K562 (cell line): ENCODE measurements around the gene ZNF816. TPM values are rescaled to one million over a fixed set of nuclear protein-coding genes. Genes with fewer than 3 reads are reported as not detected.

Experiments used
- ATAC-seq: fragments of 200-7000 bp; cut with Tn5 transposase; 3 replicates; pipeline ENCODE4 v1.9.1; 2020; ENCODE audit warnings: moderate library complexity
- BruUV-seq: library from RNA; stranded (reverse); fragments of 400-500 nt; replicated peaks from 2 replicates; lab custom pipeline; 2021; lab: Mats Ljungman, UMichigan
- CTCF ChIA-PET: fragments of 300-600 bp; formaldehyde crosslinking; extraction: SDS; loops from one replicate; lab custom pipeline; 2021; ENCODE audit warnings: low intra/inter-chr PET ratio; lab: Yijun Ruan, JAX
- POLR2A ChIA-PET: fragments of 300-600, 350-650 bp; sonication (Branson Sonifier 250); formaldehyde crosslinking; extraction: SDS; loops from one replicate; lab custom pipeline; 2021; ENCODE audit warnings: antibody characterized with exemption, inconsistent platforms; lab: Yijun Ruan, JAX
- DNase-seq, 4 experiments: peaks; one replicate each; pipeline versions ENCODE4 v3.0.0 to v3.0.0-alpha.2; 2011 to 2018; ENCODE audit warnings: low spot score in 3 of 4, mixed read lengths in 3 of 4; ENCODE audit errors: extremely low read depth in 1 of 4
- FAIRE-seq: peaks from 2 replicates; lab custom pipeline; 2011; peaks lifted over from hg19 to GRCh38; lab: Jason Lieb, UNC
- H2AFZ ChIP-seq: 2 replicates; pipeline ENCODE4 v1.6.0; 2011; ENCODE audit warnings: low read depth, low read length, control low read depth, inconsistent platforms
- H3K27ac ChIP-seq: fragments of 200-600 bp; 3 replicates; pipeline ENCODE4 v1.8.0; 2011; ENCODE audit warnings: low read depth, mild to moderate bottlenecking, control low read depth, inconsistent platforms, low read length, moderate library complexity, mixed read lengths; ENCODE audit errors: extremely low read depth
- H3K27me3 ChIP-seq, 2 experiments: fragments of 300-600 bp in 1 of 2; 2 replicates in 1 of 2; 3 replicates in 1 of 2; pipeline versions ENCODE4 v1.6.0 to v1.8.0; 2011; ENCODE audit warnings: inconsistent platforms in 2 of 2, low read length in 2 of 2, mild to moderate bottlenecking in 1 of 2, mixed read lengths in 1 of 2, moderate library complexity in 1 of 2; ENCODE audit not compliant: control insufficient read depth in 2 of 2, insufficient read depth in 2 of 2
- H3K36me3 ChIP-seq: fragments of 300-600 bp; 3 replicates; pipeline ENCODE4 v1.8.0; 2011; ENCODE audit warnings: mild to moderate bottlenecking, low read length, inconsistent platforms; ENCODE audit not compliant: control insufficient read depth, insufficient read depth
- H3K4me1 ChIP-seq, 2 experiments: fragments of 200-600 bp in 1 of 2; replicated peaks in 1 of 2; 2 replicates in 1 of 2; 3 replicates in 1 of 2; pipeline versions ENCODE4 v1.5.1 to v1.8.0; 2011; ENCODE audit warnings: inconsistent platforms in 2 of 2, low read length in 2 of 2, mild to moderate bottlenecking in 1 of 2, mixed read lengths in 1 of 2, moderate library complexity in 1 of 2; ENCODE audit not compliant: control insufficient read depth in 2 of 2, insufficient read depth in 2 of 2
- H3K4me2 ChIP-seq: 2 replicates; pipeline ENCODE4 v1.6.1; 2011; ENCODE audit warnings: low read length, control low read depth, inconsistent platforms, mixed read lengths; ENCODE audit not compliant: insufficient read depth
- H3K4me3 ChIP-seq: fragments of 200-600 bp; sonication (generic), shearing (Covaris generic); 2 replicates; pipeline ENCODE4 v1.5.1; 2016; ENCODE audit warnings: control low read depth, inconsistent platforms
- H3K79me2 ChIP-seq: fragments of 200-600 bp; 3 replicates; pipeline ENCODE4 v1.8.0; 2011; ENCODE audit warnings: low read length, inconsistent platforms; ENCODE audit not compliant: control insufficient read depth, insufficient read depth
- H3K9ac ChIP-seq, 2 experiments: 2 replicates each; pipeline versions ENCODE4 v1.6.0 to v1.6.1; 2011; ENCODE audit warnings: low read depth in 2 of 2, low read length in 2 of 2, control low read depth in 1 of 2, inconsistent platforms in 1 of 2, mild to moderate bottlenecking in 1 of 2, mixed read lengths in 1 of 2; ENCODE audit not compliant: insufficient read depth in 1 of 2
- H3K9me1 ChIP-seq: one replicate; pipeline ENCODE4 v1.6.0; 2011; ENCODE audit warnings: inconsistent platforms, mild to moderate bottlenecking, low read length, moderate library complexity; ENCODE audit not compliant: control insufficient read depth, insufficient read depth
- H3K9me3 ChIP-seq: replicated peaks from 2 replicates; pipeline ENCODE4 v1.5.1; 2011; ENCODE audit warnings: low read depth, low read length, inconsistent platforms; ENCODE audit not compliant: control insufficient read depth, insufficient read depth
- H4K20me1 ChIP-seq: replicated peaks from 2 replicates; pipeline ENCODE4 v1.6.1; 2011; ENCODE audit warnings: low read length, inconsistent platforms, mixed read lengths; ENCODE audit not compliant: control insufficient read depth, insufficient read depth
- E2F3 ChIP-seq: fragments of 250-450 bp; sonication (Bioruptor Pico); IDR thresholded peaks from 2 replicates; pipeline ENCODE4 v1.4.0; 2020; ENCODE audit warnings: mild to moderate bottlenecking
- ILF3 ChIP-seq: fragments of 450-650 bp; IDR thresholded peaks from 2 replicates; pipeline ENCODE4 v1.6.1; 2018; ENCODE audit warnings: antibody characterized with exemption, mild to moderate bottlenecking, moderate library complexity, borderline replicate concordance
- SNRNP70 ChIP-seq: fragments of 200-400 bp; formaldehyde crosslinking; optimal IDR thresholded peaks from 2 replicates; pipeline ENCODE3; 2017; ENCODE audit warnings: low read depth, low read length
- ZNF184 ChIP-seq: sonication (generic); formaldehyde crosslinking; IDR thresholded peaks from 2 replicates; pipeline ENCODE4 v1.5.0; 2020; ENCODE audit warnings: missing genetic modification reagents
- ZNF197 ChIP-seq: fragments of 200-800 bp; sonication (Bioruptor generic); IDR thresholded peaks from 2 replicates; pipeline ENCODE4 v1.6.1; 2016; ENCODE audit warnings: low read depth, missing genetic modification characterization, missing compliant biosample characterization
- ZNF76 ChIP-seq: fragments of 250-450 bp; sonication (Bioruptor Pico); IDR thresholded peaks from 2 replicates; pipeline ENCODE4 v1.4.0; 2020; ENCODE audit warnings: mild to moderate bottlenecking, moderate library complexity, borderline replicate concordance
- ZNF830 ChIP-seq: fragments of 250-450 bp; sonication (Bioruptor Pico); IDR thresholded peaks from 2 replicates; pipeline ENCODE4 v1.5.0; 2021; ENCODE audit warnings: mild to moderate bottlenecking
- WGBS: fragments of 100-300 bp; shearing (Covaris generic); methylation state at CpG from one replicate; pipeline ENCODE4 v1.1.6; 2016; ENCODE audit warnings: low coverage, mixed read lengths; ENCODE audit not compliant: insufficient coverage; ENCODE audit errors: missing lambda C conversion rate; 5-methylcytosine and 5-hydroxymethylcytosine counted together
- in situ Hi-C: fragments of 300-500 bp; cut with MboI; formaldehyde crosslinking; loops from 4 replicates; pipeline ENCODE4 v1.15.0; 2018; ENCODE audit warnings: inconsistent platforms, mixed read lengths
- intact Hi-C: fragments of 100-400 bp; cut with micrococcal nuclease; formaldehyde crosslinking; loops from 2 replicates; pipeline ENCODE4 v1.14.2; 2022
- polyA plus RNA-seq, 8 experiments: library from polyadenylated mRNA; depleted of rRNA in 4 of 8; stranded (reverse) in 5 of 8; unstranded in 3 of 8; fragments of >200 nt; fragmentation: Nextera tagmentation in 2 of 8; fragmentation: Illumina TruSeq in 1 of 8; extraction: Ambion mirVana in 2 of 8; extraction: Trizol in 1 of 8; gene quantifications; 2 replicates each; pipeline versions ENCODE4 v1.2.1 to v1.2.3, GENCODE V29; 2011 to 2014; ENCODE audit warnings: inconsistent platforms in 1 of 8, missing spikeins in 1 of 8
- total RNA-seq, 7 experiments: library from RNA; depleted of rRNA in 6 of 7; stranded (reverse); fragments of >200 nt in 6 of 7; fragmentation: Illumina TruSeq in 2 of 7; extraction: Trizol in 2 of 7; gene quantifications; 2 replicates each; pipeline versions ENCODE4 v1.2.1 to v1.2.3, GENCODE V29; 2011 to 2021; ENCODE audit warnings: low replicate concordance in 1 of 7
- TF ChIP-seq, protein P1 (sequence below): fragments of 250-450 bp; sonication (Bioruptor Pico); IDR thresholded peaks from 2 replicates; pipeline ENCODE4 v1.8.0; 2021; ENCODE audit warnings: moderate library complexity, mild to moderate bottlenecking, inconsistent platforms
- TF ChIP-seq, protein P2 (sequence below): IDR thresholded peaks from 3 replicates; pipeline ENCODE4 v1.6.1; 2011; ENCODE audit warnings: borderline replicate concordance, mild to moderate bottlenecking, moderate library complexity; ENCODE audit not compliant: insufficient read length; ENCODE audit errors: extremely low read depth

The ZNF816 gene
- total and polyA plus RNA-seq, 9 of the 15 experiments (the other 6 are each of a cell fraction or from before 2014, with no cell fraction given), result 8.6 to 23.4 (median 13.0) TPM

DNA sequence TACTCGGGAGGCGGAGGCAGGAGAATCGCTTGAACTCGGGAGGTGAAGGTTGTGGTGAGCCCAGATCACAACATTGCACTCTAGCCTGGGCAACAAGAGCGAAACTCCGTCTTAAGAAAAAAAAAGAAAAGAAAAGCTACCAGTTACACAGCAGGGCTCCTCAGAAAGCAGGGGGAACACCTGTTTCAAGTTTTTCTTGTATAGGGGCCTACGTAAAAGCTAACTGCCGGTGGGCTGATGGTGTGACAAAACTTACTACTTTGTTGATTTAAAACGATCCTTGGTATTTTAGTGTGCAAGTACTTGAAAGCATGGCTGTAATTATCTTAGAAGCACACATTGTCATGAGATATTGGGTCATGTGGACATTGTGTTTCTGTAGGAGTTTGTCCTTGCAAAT is 35.3 kb upstream of the ZNF816 start:
- H3K4me1 ChIP-seq, result peaks cover 0 to 6% of the 10 kb centered on the region in 2 experiments; a peak in 2 of 5 replicates
- H3K4me3 ChIP-seq, result no peak overlapping the region
- H3K9ac ChIP-seq, result no peak overlapping the region
- DNase-seq, result no peak
- ChIA-PET CTCF (no interaction called here), POLR2A (interaction anchor here (1.0 to 1.2 kb wide), 2 partner anchors 10 to 11 kb away, joined by 3 read pairs; no protein-coding TSS in a partner anchor)
- TF ChIP-seq E2F3 (no peak), ZNF197 (CRISPR knock-in tag) (no peak), SNRNP70 (no peak), ZNF76 (CRISPR knock-in tag) (no peak), ZNF184 (CRISPR knock-in tag) (no peak), ZNF830 (CRISPR knock-in tag) (no peak)
- WGBS, result 31% methylated on average over 9 of the region's 9 CpGs
- H3K9me1 ChIP-seq, result no peaks in the 10 kb centered on the region
- H2AFZ ChIP-seq, result no peak overlapping the region; the same call in 1 of the 2 replicates
- in situ Hi-C loops, result no loop called here
- H4K20me1 ChIP-seq, result no peaks in the 10 kb centered on the region
- H3K9me3 ChIP-seq, result peaks cover 2% of the 10 kb centered on the region; the same call in 1 of the 2 replicates
- H3K27me3 ChIP-seq, result 0 out of 5 replicates have a peak, but pooled peaks cover 0 to 2% of the 10 kb centered on the region in 2 experiments
- no peaks in the 10 kb centered on the region for H3K36me3 ChIP-seq
- no peak for ATAC-seq
- no peak for FAIRE-seq
- H3K4me2 ChIP-seq, result no peak overlapping the region
- intact Hi-C loops, result no loop called here
- no peaks in the 10 kb centered on the region for H3K79me2 ChIP-seq
- H3K27ac ChIP-seq, result no peak overlapping the region
- BruUV-seq, result no TSS peak

DNA sequence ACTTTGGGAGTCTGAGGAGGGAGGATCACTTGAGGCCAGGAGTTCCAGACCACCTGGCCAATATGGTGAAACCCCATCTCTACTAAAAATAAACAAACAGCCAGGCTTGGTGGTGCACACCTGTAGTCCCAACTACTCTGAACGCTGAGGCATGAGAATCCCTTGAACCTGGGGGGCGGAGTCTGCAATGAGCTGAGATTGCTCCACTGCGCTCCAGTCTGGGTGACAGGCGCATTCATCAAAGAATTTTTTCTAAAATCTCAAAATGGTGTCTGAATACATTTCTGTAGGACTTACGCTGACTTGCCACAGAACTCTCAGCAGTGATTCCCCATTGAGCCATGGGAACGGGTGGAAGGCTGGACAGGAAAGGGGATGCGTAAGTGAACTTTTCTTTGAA is 33.0 kb upstream of the ZNF816 start:
- ATAC-seq, result no peak
- Histone ChIP-seq H3K4me1 (peaks cover 0 to 12% of the 10 kb centered on the region in 2 experiments; a peak in 2 of 5 replicates), H3K27me3 (no peaks in the 10 kb centered on the region), H3K36me3 (no peaks in the 10 kb centered on the region), H3K79me2 (peaks cover 3% of the 10 kb centered on the region; the same call in 2 of the 3 replicates), H3K9me3 (peaks cover 2% of the 10 kb centered on the region; the same call in 1 of the 2 replicates), H3K4me3 (no peak overlapping the region), H4K20me1 (no peaks in the 10 kb centered on the region), H3K9ac (no peak overlapping the region), H2AFZ (no peak overlapping the region), H3K27ac (no peak overlapping the region), H3K9me1 (no peaks in the 10 kb centered on the region), H3K4me2 (no peak overlapping the region)
- ChIA-PET CTCF (no interaction called here), POLR2A (no interaction called here)
- WGBS, result 69% methylated on average over 7 of the region's 7 CpGs
- intact Hi-C loops (no loop called here), in situ Hi-C loops (no loop called here)
- no TSS peak for BruUV-seq
- no peak for DNase-seq
- no peak for FAIRE-seq
- no peak for TF ChIP-seq ILF3
- TF ChIP-seq, protein P1, sequence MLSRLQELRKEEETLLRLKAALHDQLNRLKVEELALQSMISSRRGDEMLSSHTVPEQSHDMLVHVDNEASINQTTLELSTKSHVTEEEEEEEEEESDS, result no peak
- TF ChIP-seq, protein P2, sequence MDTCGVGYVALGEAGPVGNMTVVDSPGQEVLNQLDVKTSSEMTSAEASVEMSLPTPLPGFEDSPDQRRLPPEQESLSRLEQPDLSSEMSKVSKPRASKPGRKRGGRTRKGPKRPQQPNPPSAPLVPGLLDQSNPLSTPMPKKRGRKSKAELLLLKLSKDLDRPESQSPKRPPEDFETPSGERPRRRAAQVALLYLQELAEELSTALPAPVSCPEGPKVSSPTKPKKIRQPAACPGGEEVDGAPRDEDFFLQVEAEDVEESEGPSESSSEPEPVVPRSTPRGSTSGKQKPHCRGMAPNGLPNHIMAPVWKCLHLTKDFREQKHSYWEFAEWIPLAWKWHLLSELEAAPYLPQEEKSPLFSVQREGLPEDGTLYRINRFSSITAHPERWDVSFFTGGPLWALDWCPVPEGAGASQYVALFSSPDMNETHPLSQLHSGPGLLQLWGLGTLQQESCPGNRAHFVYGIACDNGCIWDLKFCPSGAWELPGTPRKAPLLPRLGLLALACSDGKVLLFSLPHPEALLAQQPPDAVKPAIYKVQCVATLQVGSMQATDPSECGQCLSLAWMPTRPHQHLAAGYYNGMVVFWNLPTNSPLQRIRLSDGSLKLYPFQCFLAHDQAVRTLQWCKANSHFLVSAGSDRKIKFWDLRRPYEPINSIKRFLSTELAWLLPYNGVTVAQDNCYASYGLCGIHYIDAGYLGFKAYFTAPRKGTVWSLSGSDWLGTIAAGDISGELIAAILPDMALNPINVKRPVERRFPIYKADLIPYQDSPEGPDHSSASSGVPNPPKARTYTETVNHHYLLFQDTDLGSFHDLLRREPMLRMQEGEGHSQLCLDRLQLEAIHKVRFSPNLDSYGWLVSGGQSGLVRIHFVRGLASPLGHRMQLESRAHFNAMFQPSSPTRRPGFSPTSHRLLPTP, result no peak
